Left ventricle myocardium inferior (tissue), 1 donor: Measurements from ENCODE around the gene DHTKD1. TPM values are rescaled to one million over a fixed set of nuclear protein-coding genes. Genes with fewer than 3 reads are reported as not detected.

ENCODE experiments used
- DNase-seq: peaks from one replicate; pipeline ENCODE4 v3.0.0-alpha.2; 2020
- H3K27ac ChIP-seq: fragments of 200-600 bp; replicated peaks from 2 replicates; pipeline ENCODE4 v1.8.0; 2021
- H3K27me3 ChIP-seq: fragments of 200-600 bp; 2 replicates; pipeline ENCODE4 v1.8.0; 2021; ENCODE audit warnings: low read depth
- H3K36me3 ChIP-seq: fragments of 200-600 bp; 2 replicates; pipeline ENCODE4 v1.8.0; 2021
- H3K4me1 ChIP-seq: fragments of 200-600 bp; 2 replicates; pipeline ENCODE4 v1.8.0; 2021
- H3K4me3 ChIP-seq: fragments of 200-600 bp; 2 replicates; pipeline ENCODE4 v1.8.0; 2021; ENCODE audit warnings: mild to moderate bottlenecking, moderate library complexity
- H3K9me3 ChIP-seq: fragments of 200-600 bp; replicated peaks from 2 replicates; pipeline ENCODE4 v1.8.0; 2021
- CTCF ChIP-seq: fragments of 200-600 bp; IDR thresholded peaks from 2 replicates; pipeline ENCODE4 v1.8.0; 2021; ENCODE audit warnings: antibody characterized with exemption, mild to moderate bottlenecking, borderline replicate concordance
- intact Hi-C: fragments of 100-400 bp; cut with micrococcal nuclease; formaldehyde crosslinking; loops from one replicate; pipeline ENCODE4 v1.11.0; 2022
- total RNA-seq: library from RNA; stranded (reverse); fragmentation: NEBNext Ultra II Directional; extraction: Animal tissue kit (Norgen Biotek cat#: 25700); gene quantifications from one replicate; pipeline ENCODE4 v1.2.1, GENCODE V29; 2021
- donor health status: DM: no; HTN: yes; CAD: no; lungs with severe emphysema.

The DHTKD1 gene
- total RNA-seq, 1 donor from 2014 or later, result 31.7 TPM

- no peak for TF ChIP-seq CTCF
- peak; percentile 96 for DNase-seq
- peak within 1 kb of the TSS; percentile 95 for H3K27ac ChIP-seq
- no peaks in the 10 kb centered on the region for H3K27me3 ChIP-seq
- intact Hi-C loops, result no loop called here
- H3K4me1 ChIP-seq, result peaks cover 15% of the 10 kb centered on the region
- H3K36me3 ChIP-seq, result peaks cover 4% of the 10 kb centered on the region
- peak within 1 kb of the TSS; percentile 95 for H3K4me3 ChIP-seq
- H3K9me3 ChIP-seq, result no peaks in the 10 kb centered on the region
Measured at GRCh38 chr10:12129222-12130111, 60.7 kb downstream of the DHTKD1 start, which contains the start of gene SEC61A2. SEC61A2 (plus strand) TSS chr10:12129677; CDS start chr10:12129788, 111 bp downstream.

GRCh38 chr10:12130237-12130872, 61.6 kb downstream of the DHTKD1 start:
- peaks cover 15% of the 10 kb centered on the region for H3K4me1 ChIP-seq
- no peaks in the 10 kb centered on the region for H3K27me3 ChIP-seq
- intact Hi-C loops, result no loop called here
- peaks cover 7% of the 10 kb centered on the region for H3K36me3 ChIP-seq
- no peak for DNase-seq
- peak overlapping the region; percentile 95 for H3K4me3 ChIP-seq
- H3K9me3 ChIP-seq, result no peaks in the 10 kb centered on the region
- H3K27ac ChIP-seq, result peak overlapping the region; percentile 95
- peak; percentile 46 for TF ChIP-seq CTCF

GRCh38 chr10:12135631-12136030, 66.9 kb downstream of the DHTKD1 start:
- TF ChIP-seq CTCF, result no peak

GRCh38 chr10:12140038-12140437, 71.3 kb downstream of the DHTKD1 start:
- Histone ChIP-seq H3K27ac (no peak overlapping the region), H3K9me3 (no peaks in the 10 kb centered on the region), H3K4me3 (no peak overlapping the region), H3K4me1 (no peaks in the 10 kb centered on the region), H3K27me3 (no peaks in the 10 kb centered on the region), H3K36me3 (peaks cover 76% of the 10 kb centered on the region)
- no peak for TF ChIP-seq CTCF
- intact Hi-C loops, result no loop called here
- no peak for DNase-seq

More at GRCh38 chr10:12135631-12136030, 66.9 kb downstream of the DHTKD1 start:
- Histone ChIP-seq H3K9me3 (no peaks in the 10 kb centered on the region), H3K27ac (no peak overlapping the region), H3K4me3 (no peak overlapping the region), H3K27me3 (no peaks in the 10 kb centered on the region), H3K4me1 (peaks cover 3% of the 10 kb centered on the region), H3K36me3 (peaks cover 46% of the 10 kb centered on the region)
- intact Hi-C loops, result no loop called here
- no peak for DNase-seq

GRCh38 chr10:12144538-12144937, 75.8 kb downstream of the DHTKD1 start:
- H3K4me1 ChIP-seq, result no peaks in the 10 kb centered on the region
- no peak overlapping the region for H3K4me3 ChIP-seq
- H3K27me3 ChIP-seq, result no peaks in the 10 kb centered on the region
- H3K9me3 ChIP-seq, result no peaks in the 10 kb centered on the region
- peaks cover 66% of the 10 kb centered on the region for H3K36me3 ChIP-seq
- intact Hi-C loops, result no loop called here
- no peak overlapping the region for H3K27ac ChIP-seq
- DNase-seq, result no peak
- no peak for TF ChIP-seq CTCF
